Lower leg skin (tissue), 3 donors: ENCODE measurements around the gene ACACA.

ENCODE experiments used
- POLR2A ChIP-seq, 2 donors: fragments of 450-650 bp; IDR thresholded peaks; one replicate each; pipeline ENCODE4 v1.6.1; 2016 to 2017; ENCODE audit warnings: antibody characterized with exemption in 2 of 2, mild to moderate bottlenecking in 1 of 2, moderate library complexity in 1 of 2
- TF ChIP-seq, protein P1 (sequence below), 3 donors: fragments of 450-650 bp; IDR thresholded peaks; one replicate each; pipeline ENCODE4 v1.5.1; 2016; ENCODE audit warnings: antibody characterized with exemption in 3 of 3, mild to moderate bottlenecking in 3 of 3, moderate library complexity in 2 of 3

DNA sequence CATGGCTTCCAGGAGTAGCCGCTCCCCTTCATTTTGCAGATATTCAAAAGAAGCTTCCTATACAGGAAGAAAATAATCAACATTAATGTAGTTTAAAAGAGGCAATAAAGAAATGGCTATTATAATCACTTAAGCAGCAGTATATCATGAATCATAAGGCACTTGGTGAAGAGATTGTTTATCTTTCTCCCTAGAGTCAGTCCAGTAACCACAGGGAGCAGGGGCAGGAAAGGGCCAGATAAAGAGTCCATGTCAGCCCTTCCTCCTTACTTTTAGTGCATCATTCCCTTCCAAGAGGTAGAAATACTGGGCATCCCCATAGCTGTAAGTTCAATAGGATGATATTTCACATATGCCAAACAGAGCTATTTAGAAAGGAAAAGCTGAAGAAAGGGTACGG lies 215.4 kb downstream of the ACACA start:
- TF ChIP-seq, protein P1, sequence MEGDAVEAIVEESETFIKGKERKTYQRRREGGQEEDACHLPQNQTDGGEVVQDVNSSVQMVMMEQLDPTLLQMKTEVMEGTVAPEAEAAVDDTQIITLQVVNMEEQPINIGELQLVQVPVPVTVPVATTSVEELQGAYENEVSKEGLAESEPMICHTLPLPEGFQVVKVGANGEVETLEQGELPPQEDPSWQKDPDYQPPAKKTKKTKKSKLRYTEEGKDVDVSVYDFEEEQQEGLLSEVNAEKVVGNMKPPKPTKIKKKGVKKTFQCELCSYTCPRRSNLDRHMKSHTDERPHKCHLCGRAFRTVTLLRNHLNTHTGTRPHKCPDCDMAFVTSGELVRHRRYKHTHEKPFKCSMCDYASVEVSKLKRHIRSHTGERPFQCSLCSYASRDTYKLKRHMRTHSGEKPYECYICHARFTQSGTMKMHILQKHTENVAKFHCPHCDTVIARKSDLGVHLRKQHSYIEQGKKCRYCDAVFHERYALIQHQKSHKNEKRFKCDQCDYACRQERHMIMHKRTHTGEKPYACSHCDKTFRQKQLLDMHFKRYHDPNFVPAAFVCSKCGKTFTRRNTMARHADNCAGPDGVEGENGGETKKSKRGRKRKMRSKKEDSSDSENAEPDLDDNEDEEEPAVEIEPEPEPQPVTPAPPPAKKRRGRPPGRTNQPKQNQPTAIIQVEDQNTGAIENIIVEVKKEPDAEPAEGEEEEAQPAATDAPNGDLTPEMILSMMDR (IDR thresholded peaks at IDR 0.05) = no peak
- TF ChIP-seq POLR2A (IDR thresholded peaks at IDR 0.05) = no peak
